Pancreas (tissue), 10 donors: Measurements from ENCODE around the gene OARD1. TPM values are rescaled to one million over a fixed set of nuclear protein-coding genes. Genes with fewer than 3 reads are reported as not detected.
A peak's percentile ranks its signal among the peaks of the same experiment; 100 is the strongest.

Experiments
- ATAC-seq, 4 donors: fragments of 200-7000 bp; cut with Tn5 transposase; one replicate each; pipeline versions ENCODE4 v1.8.0 to v1.9.1; 2020; ENCODE audit warnings: mild to moderate bottlenecking in 4 of 4, moderate library complexity in 4 of 4
- DNase-seq, 6 donors: peaks; one replicate each; pipeline ENCODE4 v3.0.0-alpha.2; 2020
- FAIRE-seq: peaks from 2 replicates; lab custom pipeline; 2012; peaks lifted over from hg19 to GRCh38; lab: Jason Lieb, UNC
- H3K27ac ChIP-seq, 4 donors: fragments of 200-600 bp; sonication (generic); 1 replicate in 3 of 4; 2 replicates in 1 of 4; pipeline versions ENCODE4 v1.5.0 to v1.8.0; 2020
- H3K27me3 ChIP-seq, 4 donors: fragments of 200-600 bp; one replicate each; pipeline ENCODE4 v1.8.0; 2021
- H3K36me3 ChIP-seq, 3 donors: fragments of 200-600 bp; sonication (generic) in 1 of 3; one replicate each; pipeline versions ENCODE4 v1.5.0 to v1.8.0; 2020 to 2021
- H3K4me1 ChIP-seq, 3 donors: fragments of 200-600 bp; one replicate each; pipeline ENCODE4 v1.8.0; 2021
- H3K4me3 ChIP-seq, 4 donors: fragments of 200-600 bp; sonication (generic) in 2 of 4; one replicate each; pipeline versions ENCODE4 v1.5.0 to v1.8.0; 2020 to 2021
- H3K9me3 ChIP-seq, 4 donors: fragments of 200-600 bp; one replicate each; pipeline ENCODE4 v1.8.0; 2021
- CTCF ChIP-seq, 4 donors: fragments of 200-600 bp; sonication (generic) in 3 of 4; IDR thresholded peaks; one replicate each; pipeline versions ENCODE4 v1.5.0 to v1.8.0; 2021; ENCODE audit warnings: antibody characterized with exemption in 4 of 4
- WGBS, 2 donors: extraction: QIAGEN DNeasy Blood & Tissue Kit; methylation state at CpG; one replicate each; pipeline ENCODE4 v1.1.7; 2013; 5-methylcytosine and 5-hydroxymethylcytosine counted together
- intact Hi-C, 3 donors: fragments of 100-400 bp; cut with DNase I; formaldehyde crosslinking; loops; one replicate each; pipeline versions ENCODE4 v1.11.1 to v1.14.2; 2022
- polyA plus RNA-seq, 2 donors: library from polyadenylated mRNA; stranded (reverse); fragments of 200-250 nt; gene quantifications; one replicate each; pipeline ENCODE4 v1.2.3, GENCODE V29; 2013
- total RNA-seq, 6 donors: library from RNA; stranded (reverse); fragmentation: NEBNext Ultra II Directional in 4 of 6; extraction: Animal tissue kit (Norgen Biotek cat#: 25700) in 4 of 6; gene quantifications; one replicate each; pipeline versions ENCODE4 v1.2.1 to v1.2.4, GENCODE V29; 2021 to 2023
- donor health status: healthy with polysubstance abuse.
- donor health status: DM: no; HTN: no; CAD: no; lungs with moderate emphysema.
- donor health status: DM: no; HTN: no; CAD: no.
- donor health status: control.
- donor health status: control.
- donor health status: Bipolar disorder and iron deficiency.
- donor health status: DM: yes; HTN: yes; CAD: no.
- donor health status: DM: no; HTN: no; CAD: no.
- donor health status: DM: no; HTN: no; CAD: no.
- donor health status: DM: yes; HTN: yes; CAD: no.

Gene OARD1
- total and polyA plus RNA-seq, 8 donors = 16.0 to 30.9 (median 21.3) TPM

- FAIRE-seq (no peak), DNase-seq (no peak), ATAC-seq (no peak)
- Histone ChIP-seq H3K4me1 (peaks cover 20 to 37% (median 34%) of the 10 kb centered on the region in 3 donors), H3K4me3 (no peak overlapping the region), H3K27me3 (no peaks in the 10 kb centered on the region), H3K9me3 (no peaks in the 10 kb centered on the region), H3K27ac (peak overlapping the region in 1 of 4 donors; percentile 47), H3K36me3 (no peaks in the 10 kb centered on the region)
- no peak for TF ChIP-seq CTCF (IDR thresholded peaks at IDR 0.05)
- intact Hi-C loops = no loop called here
- WGBS, 2 donors = 82 to 87% methylated on average over 9 of the region's 9 CpGs
Measured at GRCh38 chr6:41047745-41048732, 24.1 kb downstream of the OARD1 start.

- FAIRE-seq = no peak
- intact Hi-C loops = no loop called here
- H3K27me3 ChIP-seq = no peaks in the 10 kb centered on the region
- no peak overlapping the region for H3K4me3 ChIP-seq
- TF ChIP-seq CTCF (IDR thresholded peaks at IDR 0.05) = no peak
- no peak overlapping the region for H3K27ac ChIP-seq
- DNase-seq = no peak
- peaks cover 12 to 30% (median 26%) of the 10 kb centered on the region in 3 donors for H3K4me1 ChIP-seq
- no peak for ATAC-seq
- 97 to 100% methylated on average over 2 of the region's 2 CpGs for WGBS, 2 donors
- no peaks in the 10 kb centered on the region for H3K9me3 ChIP-seq
- H3K36me3 ChIP-seq = no peaks in the 10 kb centered on the region
Measured at GRCh38 chr6:41047306-41047705, 24.9 kb downstream of the OARD1 start.

GRCh38 chr6:41046084-41046483 lies 26.1 kb downstream of the OARD1 start:
- Histone ChIP-seq H3K27me3 (no peaks in the 10 kb centered on the region), H3K4me1 (peaks cover 10 to 27% (median 16%) of the 10 kb centered on the region in 3 donors), H3K36me3 (no peaks in the 10 kb centered on the region), H3K4me3 (no peak overlapping the region), H3K9me3 (no peaks in the 10 kb centered on the region), H3K27ac (peak overlapping the region in 2 of 4 donors; percentile 48 to 68)
- DNase-seq (no peak), FAIRE-seq (no peak), ATAC-seq (peak; percentile 10 to 59 (median 36))
- intact Hi-C loops = no loop called here
- 26 to 27% methylated on average over 1 of the region's 1 CpG for WGBS, 2 donors
- no peak for TF ChIP-seq CTCF (IDR thresholded peaks at IDR 0.05)

GRCh38 chr6:41045664-41046063 lies 26.5 kb downstream of the OARD1 start:
- peak overlapping the region in 3 of 4 donors; percentile 4 to 68 (median 48) for H3K27ac ChIP-seq
- 19 to 25% methylated on average over 5 of the region's 5 CpGs for WGBS, 2 donors
- no peaks in the 10 kb centered on the region for H3K9me3 ChIP-seq
- peaks cover 14 to 32% (median 19%) of the 10 kb centered on the region in 3 donors for H3K4me1 ChIP-seq
- DNase-seq (no peak), FAIRE-seq (no peak), ATAC-seq (peak; percentile 5 to 18 (median 13))
- no peaks in the 10 kb centered on the region for H3K27me3 ChIP-seq
- no peak overlapping the region for H3K4me3 ChIP-seq
- intact Hi-C loops = no loop called here
- no peak for TF ChIP-seq CTCF (IDR thresholded peaks at IDR 0.05)
- H3K36me3 ChIP-seq = no peaks in the 10 kb centered on the region
